Neuronal stem cell (in vitro differentiated cells): ENCODE data around the gene FANK1.

Experiments used
- DNase-seq: peaks from one replicate; pipeline ENCODE4 v3.0.0-alpha.2; 2013; ENCODE audit warnings: low spot score
- H2AFZ ChIP-seq: one replicate; pipeline ENCODE4 v1.6.1; 2013; ENCODE audit warnings: mild to moderate bottlenecking, low read length, inconsistent platforms
- H2AK5ac ChIP-seq: 2 replicates; pipeline ENCODE4 v1.6.1; 2013; ENCODE audit warnings: low read depth, mild to moderate bottlenecking, inconsistent platforms, low read length, moderate library complexity, mixed read lengths
- H2BK120ac ChIP-seq: 2 replicates; pipeline ENCODE4 v1.6.1; 2013; ENCODE audit warnings: low read depth, mild to moderate bottlenecking, inconsistent platforms, low read length, moderate library complexity, mixed read lengths
- H2BK12ac ChIP-seq: one replicate; pipeline ENCODE4 v1.6.1; 2013; ENCODE audit warnings: low read length, inconsistent platforms
- H2BK15ac ChIP-seq: 2 replicates; pipeline ENCODE4 v1.6.1; 2013; ENCODE audit warnings: mild to moderate bottlenecking, low read length, inconsistent platforms, mixed read lengths
- H2BK5ac ChIP-seq: one replicate; pipeline ENCODE4 v1.6.1; 2013; ENCODE audit warnings: inconsistent platforms, mild to moderate bottlenecking, low read length, moderate library complexity
- H3K14ac ChIP-seq: one replicate; pipeline ENCODE4 v1.6.1; 2013; ENCODE audit warnings: low read length, inconsistent platforms
- H3K18ac ChIP-seq: 2 replicates; pipeline ENCODE4 v1.6.1; 2013; ENCODE audit warnings: low read length, inconsistent platforms
- H3K23ac ChIP-seq: 2 replicates; pipeline ENCODE4 v1.6.1; 2013; ENCODE audit warnings: low read depth, mild to moderate bottlenecking, mixed read lengths, low read length, inconsistent platforms; ENCODE audit not compliant: poor library complexity
- H3K27ac ChIP-seq: replicated peaks from 3 replicates; pipeline ENCODE4 v1.5.1; 2013; ENCODE audit warnings: low read length, inconsistent platforms
- H3K27me3 ChIP-seq, 3 experiments: 2 replicates each; pipeline ENCODE4 v1.6.1; 2013; ENCODE audit warnings: low read length in 3 of 3, mild to moderate bottlenecking in 2 of 3, inconsistent platforms in 1 of 3, low read depth in 1 of 3, mixed read lengths in 1 of 3, moderate library complexity in 1 of 3; ENCODE audit not compliant: control insufficient read depth in 3 of 3, insufficient read depth in 3 of 3
- H3K36me3 ChIP-seq, 2 donors: replicated peaks in 1 of 2; 2 replicates each; pipeline ENCODE4 v1.6.1; 2013; ENCODE audit warnings: low read length in 2 of 2; ENCODE audit not compliant: control insufficient read depth in 2 of 2, insufficient read depth in 2 of 2
- H3K4ac ChIP-seq: 2 replicates; pipeline ENCODE4 v1.6.1; 2013; ENCODE audit warnings: inconsistent platforms, mild to moderate bottlenecking, low read length, moderate library complexity
- H3K4me1 ChIP-seq, 2 donors: 1 replicate in 1 of 2; 2 replicates in 1 of 2; pipeline ENCODE4 v1.6.1; 2013; ENCODE audit warnings: low read length in 2 of 2, low read depth in 1 of 2; ENCODE audit not compliant: control insufficient read depth in 2 of 2, insufficient read depth in 1 of 2
- H3K4me2 ChIP-seq: one replicate; pipeline ENCODE4 v1.6.1; 2013; ENCODE audit warnings: mild to moderate bottlenecking, low read length, inconsistent platforms; ENCODE audit not compliant: insufficient read depth, poor library complexity, severe bottlenecking
- H3K4me3 ChIP-seq, 2 donors: 2 replicates each; pipeline ENCODE4 v1.5.1; 2013; ENCODE audit warnings: low read length in 2 of 2, mild to moderate bottlenecking in 2 of 2, inconsistent platforms in 1 of 2, moderate library complexity in 1 of 2
- H3K79me1 ChIP-seq: one replicate; pipeline ENCODE4 v1.6.1; 2013; ENCODE audit warnings: low read depth, mild to moderate bottlenecking, inconsistent platforms, low read length, moderate library complexity
- H3K9ac ChIP-seq: one replicate; pipeline ENCODE4 v1.6.1; 2013; ENCODE audit warnings: mild to moderate bottlenecking, low read depth, low read length, inconsistent platforms; ENCODE audit not compliant: poor library complexity
- H3K9me3 ChIP-seq, 2 donors: replicated peaks in 1 of 2; 2 replicates each; pipeline versions ENCODE3 to v1.6.1; 2013; ENCODE audit warnings: low read length in 2 of 2, mild to moderate bottlenecking in 2 of 2, inconsistent platforms in 1 of 2, low read depth in 1 of 2, mixed read lengths in 1 of 2, moderate library complexity in 1 of 2; ENCODE audit not compliant: control insufficient read depth in 2 of 2, insufficient read depth in 1 of 2
- H4K8ac ChIP-seq: one replicate; pipeline ENCODE4 v1.6.1; 2013; ENCODE audit warnings: low read depth, mild to moderate bottlenecking, inconsistent platforms, low read length, moderate library complexity
- H4K91ac ChIP-seq: one replicate; pipeline ENCODE4 v1.6.1; 2013; ENCODE audit warnings: low read length, low read depth, mild to moderate bottlenecking, inconsistent platforms; ENCODE audit not compliant: poor library complexity
- WGBS, 2 donors: extraction: QIAGEN DNeasy Blood & Tissue Kit; methylation state at CpG; one replicate each; pipeline ENCODE4 v1.1.7; 2013; ENCODE audit warnings: missing lambda C conversion rate in 2 of 2, mixed read lengths in 1 of 2; ENCODE audit not compliant: insufficient read length in 2 of 2, insufficient replicate concordance in 1 of 2; ENCODE audit errors: extremely low coverage in 2 of 2; 5-methylcytosine and 5-hydroxymethylcytosine counted together

The FANK1 gene

DNA sequence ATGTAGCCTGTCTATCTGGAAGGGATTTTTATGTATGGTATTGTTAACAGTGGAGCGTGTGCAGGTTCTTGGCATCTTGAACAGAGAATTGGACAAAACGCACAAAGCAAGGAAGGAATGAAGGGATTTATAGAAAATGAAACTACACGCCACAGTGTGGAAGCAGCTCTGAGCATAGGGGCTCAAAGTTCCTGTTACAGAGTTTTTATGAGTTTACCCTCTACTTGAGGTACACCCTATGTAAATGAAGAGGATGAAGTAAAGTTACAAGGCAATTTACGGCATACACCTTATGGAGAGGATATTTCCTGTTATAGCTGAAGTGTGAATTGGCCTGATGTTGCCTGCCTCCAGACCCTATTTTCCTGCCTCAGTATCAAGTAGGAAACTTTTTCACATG, 33.3 kb downstream of the FANK1 start:
- H3K23ac ChIP-seq, result no peak overlapping the region
- H3K36me3 ChIP-seq, result no peaks in the 10 kb centered on the region
- H3K9me3 ChIP-seq, result no peaks in the 10 kb centered on the region
- no peak overlapping the region for H2AK5ac ChIP-seq
- no CpG with 5 or more reads among the region's 4 CpGs for WGBS, 2 donors
- H2BK15ac ChIP-seq, result no peak overlapping the region
- H3K4me2 ChIP-seq, result no peak overlapping the region
- H2AFZ ChIP-seq, result no peak overlapping the region
- H3K27me3 ChIP-seq, result no peaks in the 10 kb centered on the region
- H3K14ac ChIP-seq, result no peak overlapping the region
- H2BK120ac ChIP-seq, result no peak overlapping the region
- no peak overlapping the region for H2BK5ac ChIP-seq
- H3K79me1 ChIP-seq, result no peaks in the 10 kb centered on the region
- no peak overlapping the region for H3K18ac ChIP-seq
- no peak overlapping the region for H3K4me3 ChIP-seq
- no peak overlapping the region for H2BK12ac ChIP-seq
- DNase-seq, result no peak
- no peak overlapping the region for H4K8ac ChIP-seq
- no peak overlapping the region for H3K27ac ChIP-seq
- no peak overlapping the region for H3K4ac ChIP-seq
- no peaks in the 10 kb centered on the region for H3K4me1 ChIP-seq
- H4K91ac ChIP-seq, result no peak overlapping the region
- H3K9ac ChIP-seq, result no peak overlapping the region

- no peaks in the 10 kb centered on the region for H3K9me3 ChIP-seq
- H3K36me3 ChIP-seq, result no peaks in the 10 kb centered on the region
- H4K8ac ChIP-seq, result no peak overlapping the region
- no peak overlapping the region for H2BK12ac ChIP-seq
- no peaks in the 10 kb centered on the region for H3K27me3 ChIP-seq
- no peak overlapping the region for H2BK5ac ChIP-seq
- H3K4ac ChIP-seq, result no peak overlapping the region
- no peaks in the 10 kb centered on the region for H3K79me1 ChIP-seq
- no peaks in the 10 kb centered on the region for H3K4me1 ChIP-seq
- WGBS, 2 donors, result no CpG with 5 or more reads among the region's 4 CpGs
- no peak overlapping the region for H2AK5ac ChIP-seq
- H3K18ac ChIP-seq, result no peak overlapping the region
- no peak overlapping the region for H3K4me3 ChIP-seq
- H3K27ac ChIP-seq, result no peak overlapping the region
- no peak overlapping the region for H3K9ac ChIP-seq
- DNase-seq, result no peak
- H2BK120ac ChIP-seq, result no peak overlapping the region
- no peak overlapping the region for H3K4me2 ChIP-seq
- H2AFZ ChIP-seq, result no peak overlapping the region
- H2BK15ac ChIP-seq, result no peak overlapping the region
- no peak overlapping the region for H3K14ac ChIP-seq
- no peak overlapping the region for H3K23ac ChIP-seq
- no peak overlapping the region for H4K91ac ChIP-seq
These were observed 37.3 kb downstream of the FANK1 start for GRCh38 chr10:125933693-125934092.

GRCh38 chr10:125936331-125936730, 40.0 kb downstream of the FANK1 start:
- no peaks in the 10 kb centered on the region for H3K9me3 ChIP-seq
- H3K23ac ChIP-seq, result no peak overlapping the region
- WGBS, 2 donors, result no CpG with 5 or more reads among the region's 2 CpGs
- H3K4me2 ChIP-seq, result no peak overlapping the region
- H2BK120ac ChIP-seq, result no peak overlapping the region
- no peaks in the 10 kb centered on the region for H3K4me1 ChIP-seq
- no peak for DNase-seq
- no peak overlapping the region for H4K91ac ChIP-seq
- H3K18ac ChIP-seq, result no peak overlapping the region
- H3K36me3 ChIP-seq, result no peaks in the 10 kb centered on the region
- H3K14ac ChIP-seq, result no peak overlapping the region
- H3K27ac ChIP-seq, result no peak overlapping the region
- no peak overlapping the region for H4K8ac ChIP-seq
- no peak overlapping the region for H2AK5ac ChIP-seq
- no peak overlapping the region for H2BK5ac ChIP-seq
- no peak overlapping the region for H2AFZ ChIP-seq
- H3K9ac ChIP-seq, result no peak overlapping the region
- no peak overlapping the region for H2BK15ac ChIP-seq
- H3K4me3 ChIP-seq, result no peak overlapping the region
- no peak overlapping the region for H3K4ac ChIP-seq
- H3K79me1 ChIP-seq, result no peaks in the 10 kb centered on the region
- no peak overlapping the region for H2BK12ac ChIP-seq
- no peaks in the 10 kb centered on the region for H3K27me3 ChIP-seq

DNA sequence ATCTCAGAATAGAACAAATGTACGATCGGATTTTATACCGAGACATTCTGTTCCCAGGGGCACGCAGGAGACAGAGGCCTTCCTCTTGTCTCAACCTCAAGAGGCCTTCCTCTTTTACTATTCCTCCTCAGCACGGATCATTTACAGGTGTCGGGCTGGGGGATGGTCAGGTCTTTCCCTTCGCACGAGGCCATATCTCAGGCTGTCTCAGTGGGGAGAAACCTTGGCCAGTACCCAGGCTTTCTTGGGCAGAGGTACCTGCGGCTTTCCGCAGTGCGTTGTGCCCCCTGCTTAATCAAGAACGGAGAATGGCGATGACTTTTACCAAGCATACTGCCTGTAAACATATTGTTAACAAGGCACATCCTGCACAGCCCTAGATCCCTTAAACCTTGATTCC, 44.2 kb downstream of the FANK1 start:
- Histone ChIP-seq H3K4me3 (no peak overlapping the region), H3K4me2 (no peak overlapping the region), H3K9ac (no peak overlapping the region), H2AK5ac (no peak overlapping the region), H3K4ac (no peak overlapping the region), H3K18ac (no peak overlapping the region), H3K27me3 (no peaks in the 10 kb centered on the region), H2BK15ac (no peak overlapping the region), H3K14ac (no peak overlapping the region), H2BK12ac (no peak overlapping the region), H3K36me3 (no peaks in the 10 kb centered on the region), H2BK5ac (no peak overlapping the region), H3K4me1 (no peaks in the 10 kb centered on the region), H4K91ac (no peak overlapping the region), H3K9me3 (no peaks in the 10 kb centered on the region), H3K27ac (no peak overlapping the region), H4K8ac (no peak overlapping the region), H3K23ac (no peak overlapping the region), H2BK120ac (no peak overlapping the region), H2AFZ (no peak overlapping the region), H3K79me1 (no peaks in the 10 kb centered on the region)
- WGBS, 2 donors, result no CpG with 5 or more reads among the region's 13 CpGs
- no peak for DNase-seq
